ENCODE measurements around the gene HMOX2.
A peak's percentile ranks its signal among the peaks of the same experiment; 100 is the strongest.

DNA sequence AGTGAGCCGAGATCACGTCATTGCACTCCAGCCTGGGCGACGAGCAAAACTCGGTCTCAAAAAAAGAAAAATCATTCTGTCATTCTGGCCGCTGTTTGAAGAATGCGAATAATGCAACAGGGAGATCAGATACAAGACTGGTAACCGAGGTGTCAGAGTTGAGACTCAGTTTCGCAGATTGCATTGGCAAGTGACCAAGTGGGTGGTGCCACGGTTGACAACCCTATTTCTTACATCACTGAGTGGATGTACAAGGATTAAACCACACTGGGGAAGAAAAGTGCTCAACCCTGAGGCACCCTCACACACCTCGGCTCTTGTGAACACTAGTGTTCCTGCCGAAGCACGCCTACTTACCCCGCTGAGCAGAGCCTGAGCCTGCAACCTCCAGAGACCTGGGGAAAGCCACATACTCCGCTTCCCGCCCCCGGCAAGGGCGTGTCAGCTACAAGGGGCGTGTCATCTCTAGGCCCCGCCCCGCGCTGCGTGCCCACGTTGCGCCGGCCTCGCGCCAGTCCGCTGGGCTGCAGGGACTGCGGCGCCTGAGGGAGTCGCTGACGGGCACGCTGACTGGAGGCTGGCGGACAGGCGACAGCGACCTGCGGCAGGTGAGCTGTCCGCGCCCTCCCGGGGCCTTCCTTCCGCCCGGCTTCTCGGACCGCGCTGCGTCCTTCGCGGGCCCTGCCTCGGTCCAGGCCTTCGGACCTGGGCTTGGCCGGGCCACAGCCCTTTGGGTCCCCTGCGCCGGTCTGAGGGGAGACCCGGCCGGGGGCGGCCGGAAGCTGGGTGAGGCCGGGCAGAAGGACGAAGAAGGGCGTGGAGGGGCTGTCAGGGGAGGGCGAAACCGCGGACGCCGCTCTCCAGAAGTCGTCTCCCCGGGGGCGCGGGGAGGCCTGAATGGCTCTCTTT lies at the start of gene HMOX2:
- TF ChIP-seq, protein P1, sequence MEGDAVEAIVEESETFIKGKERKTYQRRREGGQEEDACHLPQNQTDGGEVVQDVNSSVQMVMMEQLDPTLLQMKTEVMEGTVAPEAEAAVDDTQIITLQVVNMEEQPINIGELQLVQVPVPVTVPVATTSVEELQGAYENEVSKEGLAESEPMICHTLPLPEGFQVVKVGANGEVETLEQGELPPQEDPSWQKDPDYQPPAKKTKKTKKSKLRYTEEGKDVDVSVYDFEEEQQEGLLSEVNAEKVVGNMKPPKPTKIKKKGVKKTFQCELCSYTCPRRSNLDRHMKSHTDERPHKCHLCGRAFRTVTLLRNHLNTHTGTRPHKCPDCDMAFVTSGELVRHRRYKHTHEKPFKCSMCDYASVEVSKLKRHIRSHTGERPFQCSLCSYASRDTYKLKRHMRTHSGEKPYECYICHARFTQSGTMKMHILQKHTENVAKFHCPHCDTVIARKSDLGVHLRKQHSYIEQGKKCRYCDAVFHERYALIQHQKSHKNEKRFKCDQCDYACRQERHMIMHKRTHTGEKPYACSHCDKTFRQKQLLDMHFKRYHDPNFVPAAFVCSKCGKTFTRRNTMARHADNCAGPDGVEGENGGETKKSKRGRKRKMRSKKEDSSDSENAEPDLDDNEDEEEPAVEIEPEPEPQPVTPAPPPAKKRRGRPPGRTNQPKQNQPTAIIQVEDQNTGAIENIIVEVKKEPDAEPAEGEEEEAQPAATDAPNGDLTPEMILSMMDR (IDR thresholded peaks at IDR 0.05), result peak; percentile 78
- TF ChIP-seq ZFX (IDR thresholded peaks at IDR 0.05; ENCODE audit: borderline replicate concordance), result no peak
